Measurements from ENCODE around the gene ZNF639. TPM values are rescaled to one million over a fixed set of nuclear protein-coding genes. Genes with fewer than 3 reads are reported as not detected.

ZNF639 gene
- total RNA-seq, 4 donors from 2014 or later: 60.6 to 97.8 (median 63.4) TPM

DNA sequence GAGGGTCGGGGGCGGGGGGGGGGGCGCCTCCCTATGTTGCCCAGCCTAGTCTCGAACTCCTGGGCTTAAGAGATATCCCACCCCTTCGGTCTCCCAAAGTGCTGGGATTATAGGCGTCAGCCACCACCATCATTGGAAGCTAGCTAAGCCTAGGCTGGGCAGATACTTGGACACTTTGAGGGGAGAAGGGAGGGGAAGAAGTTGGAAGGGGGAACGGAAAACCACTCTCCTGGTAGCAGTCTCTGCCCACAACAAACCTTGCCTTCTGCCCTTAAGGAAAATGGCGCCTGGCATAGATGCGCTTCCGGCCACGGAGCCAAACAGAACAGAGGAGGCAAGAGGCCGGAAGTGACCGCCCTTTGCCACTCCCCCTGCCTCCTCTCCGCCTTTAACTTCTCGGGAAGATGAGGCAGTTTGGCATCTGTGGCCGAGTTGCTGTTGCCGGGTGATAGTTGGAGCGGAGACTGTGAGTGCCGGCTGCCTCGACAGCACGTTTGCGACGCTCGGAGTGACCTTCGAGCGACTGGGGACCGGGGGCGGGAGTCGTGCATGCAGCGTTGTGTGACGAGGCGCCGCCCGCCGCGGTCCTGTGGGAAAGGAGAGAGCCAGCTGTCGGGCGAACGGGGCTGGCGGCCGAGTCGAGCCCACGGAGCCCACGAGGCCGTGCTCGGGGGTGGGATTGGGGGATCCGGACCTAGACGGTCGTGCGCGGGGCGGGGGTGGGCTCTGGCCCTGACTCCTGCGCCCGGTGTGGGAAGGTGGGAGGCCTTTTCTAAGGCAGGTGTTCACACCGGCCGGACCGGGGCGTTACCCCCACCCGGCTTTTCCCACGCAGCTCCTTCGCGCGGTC is 24.7 kb downstream of the ZNF639 start, which contains the start of gene MFN1:
Gene MFN1 (plus strand): TSS at position 365 of the 850 bp plus-strand sequence. CDS start 1,143 bp downstream, outside the sequence.
- H3K9me3 ChIP-seq: no peaks in the 10 kb centered on the region
- H3K27ac ChIP-seq: peak within 1 kb of the TSS; percentile 76 to 92 (median 89)
- WGBS, 2 donors (ENCODE audit: low coverage in 1 of 2): 0 to 3% methylated on average over 7 to 11 of the region's 63 CpGs
- peaks cover 2 to 27% (median 3%) of the 10 kb centered on the region in 3 donors for H3K4me1 ChIP-seq
- peaks cover 0 to 32% of the 10 kb centered on the region in 2 donors for H3K36me3 ChIP-seq
- TF ChIP-seq POLR2A (IDR thresholded peaks at IDR 0.05): peak; percentile 38 to 48
- TF ChIP-seq POLR2AphosphoS5 (IDR thresholded peaks at IDR 0.05): peak; percentile 71
- no peak for TF ChIP-seq EP300 (IDR thresholded peaks at IDR 0.05)
- peak within 1 kb of the TSS; percentile 59 to 90 for H3K4me3 ChIP-seq
- H3K27me3 ChIP-seq: no peaks in the 10 kb centered on the region
- peak; percentile 99 for ATAC-seq

DNA sequence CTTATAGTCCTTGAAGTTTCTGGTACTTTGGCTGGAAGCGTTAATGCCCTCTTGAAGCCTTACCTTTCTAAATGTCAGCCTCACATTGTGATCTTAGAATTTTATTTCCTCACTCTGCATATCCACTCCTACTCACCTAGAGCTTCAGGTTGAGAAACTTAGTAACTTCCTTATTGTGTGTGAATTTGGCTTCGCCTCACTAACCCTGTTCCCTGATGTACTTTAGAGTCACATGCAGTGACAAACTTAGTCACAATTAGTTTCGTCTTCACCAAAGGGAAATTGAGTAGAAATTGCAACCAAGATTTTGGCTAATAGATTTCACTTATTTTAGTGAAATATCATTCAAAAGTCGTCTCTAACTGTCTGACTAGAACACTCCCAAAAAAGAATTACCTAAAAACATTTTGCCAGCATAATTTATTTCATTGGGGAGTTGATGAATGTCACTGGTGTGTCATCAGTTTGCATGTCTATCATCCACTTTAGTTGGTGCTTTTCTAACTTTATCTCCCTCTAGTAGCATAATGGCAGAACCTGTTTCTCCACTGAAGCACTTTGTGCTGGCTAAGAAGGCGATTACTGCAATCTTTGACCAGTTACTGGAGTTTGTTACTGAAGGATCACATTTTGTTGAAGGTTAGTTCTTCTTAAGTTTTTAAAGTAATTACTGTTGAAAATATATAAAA is 25.6 kb downstream of the ZNF639 start:
- TF ChIP-seq POLR2AphosphoS5 (IDR thresholded peaks at IDR 0.05): no peak
- TF ChIP-seq EP300 (IDR thresholded peaks at IDR 0.05): no peak
- TF ChIP-seq, protein P1, sequence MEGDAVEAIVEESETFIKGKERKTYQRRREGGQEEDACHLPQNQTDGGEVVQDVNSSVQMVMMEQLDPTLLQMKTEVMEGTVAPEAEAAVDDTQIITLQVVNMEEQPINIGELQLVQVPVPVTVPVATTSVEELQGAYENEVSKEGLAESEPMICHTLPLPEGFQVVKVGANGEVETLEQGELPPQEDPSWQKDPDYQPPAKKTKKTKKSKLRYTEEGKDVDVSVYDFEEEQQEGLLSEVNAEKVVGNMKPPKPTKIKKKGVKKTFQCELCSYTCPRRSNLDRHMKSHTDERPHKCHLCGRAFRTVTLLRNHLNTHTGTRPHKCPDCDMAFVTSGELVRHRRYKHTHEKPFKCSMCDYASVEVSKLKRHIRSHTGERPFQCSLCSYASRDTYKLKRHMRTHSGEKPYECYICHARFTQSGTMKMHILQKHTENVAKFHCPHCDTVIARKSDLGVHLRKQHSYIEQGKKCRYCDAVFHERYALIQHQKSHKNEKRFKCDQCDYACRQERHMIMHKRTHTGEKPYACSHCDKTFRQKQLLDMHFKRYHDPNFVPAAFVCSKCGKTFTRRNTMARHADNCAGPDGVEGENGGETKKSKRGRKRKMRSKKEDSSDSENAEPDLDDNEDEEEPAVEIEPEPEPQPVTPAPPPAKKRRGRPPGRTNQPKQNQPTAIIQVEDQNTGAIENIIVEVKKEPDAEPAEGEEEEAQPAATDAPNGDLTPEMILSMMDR (IDR thresholded peaks at IDR 0.05): no peak
- TF ChIP-seq POLR2A (IDR thresholded peaks at IDR 0.05): no peak
- Histone ChIP-seq H3K9me3 (no peaks in the 10 kb centered on the region), H3K4me1 (peaks cover 2 to 27% (median 3%) of the 10 kb centered on the region in 3 donors), H3K4me3 (peak overlapping the region; percentile 59 to 90), H3K27ac (peak overlapping the region in 2 of 4 donors; percentile 86 to 92), H3K27me3 (no peaks in the 10 kb centered on the region), H3K36me3 (peaks cover 0 to 41% of the 10 kb centered on the region in 2 donors)
- 26 to 40% methylated on average over 4 to 5 of the region's 5 CpGs for WGBS, 2 donors (ENCODE audit: low coverage in 1 of 2)
- ATAC-seq: no peak

DNA sequence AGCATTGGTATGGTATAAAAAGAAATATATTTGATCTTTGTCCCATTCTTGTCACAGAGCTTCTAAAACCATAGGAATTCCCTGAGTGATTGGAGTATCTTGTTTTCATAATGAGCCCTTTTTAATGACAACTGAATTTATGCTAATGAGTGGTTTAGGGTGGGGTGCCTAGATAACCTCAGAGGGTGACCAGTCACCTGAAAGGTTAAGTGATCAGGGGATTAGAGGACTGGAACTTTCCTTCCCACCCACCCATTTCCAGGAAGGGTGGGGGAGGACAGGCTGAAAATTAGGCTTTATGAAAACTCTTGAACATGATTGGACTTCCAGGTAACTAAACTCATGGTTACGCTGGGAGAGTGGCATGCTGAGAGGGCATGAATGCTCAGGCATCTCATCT is 33.2 kb downstream of the ZNF639 start:
- no peak for ATAC-seq
- H3K9me3 ChIP-seq: no peaks in the 10 kb centered on the region
- H3K36me3 ChIP-seq: peaks cover 0 to 100% of the 10 kb centered on the region in 2 donors
- H3K4me1 ChIP-seq: no peaks in the 10 kb centered on the region
- no peak overlapping the region for H3K27ac ChIP-seq
- H3K27me3 ChIP-seq: no peaks in the 10 kb centered on the region
- WGBS, 2 donors (ENCODE audit: low coverage in 1 of 2): 100% methylated on average over 1 of the region's 1 CpG; no CpG with 5 or more reads in 1 of the 2 donors
- H3K4me3 ChIP-seq: no peak overlapping the region
- TF ChIP-seq EP300 (IDR thresholded peaks at IDR 0.05) (no peak), POLR2A (IDR thresholded peaks at IDR 0.05) (no peak), POLR2AphosphoS5 (IDR thresholded peaks at IDR 0.05) (no peak)
- TF ChIP-seq, protein P1 (IDR thresholded peaks at IDR 0.05): no peak

DNA sequence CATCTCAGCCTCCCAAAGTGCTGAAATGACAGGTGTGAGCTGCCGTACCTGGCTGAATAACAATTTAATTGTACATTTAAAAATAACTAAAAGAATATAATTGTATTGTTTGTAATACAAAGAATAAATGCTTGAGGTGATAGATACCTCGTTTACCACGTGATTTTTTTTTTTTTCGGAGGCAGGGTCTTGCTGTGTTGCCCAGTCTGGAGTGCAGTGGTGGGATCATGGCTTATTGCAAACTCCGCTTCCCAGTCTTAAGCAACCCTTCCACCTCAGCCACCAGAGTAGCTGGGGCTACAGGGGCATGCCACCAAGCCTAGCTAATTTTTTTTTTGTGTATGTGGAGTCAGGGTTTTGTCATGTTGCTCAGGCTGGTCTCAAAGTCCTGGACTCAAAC is 40.5 kb downstream of the ZNF639 start:
- Histone ChIP-seq H3K4me3 (no peak overlapping the region), H3K27me3 (no peaks in the 10 kb centered on the region), H3K9me3 (no peaks in the 10 kb centered on the region), H3K36me3 (peaks cover 0 to 100% of the 10 kb centered on the region in 2 donors), H3K27ac (no peak overlapping the region), H3K4me1 (no peaks in the 10 kb centered on the region)
- WGBS, 2 donors (ENCODE audit: low coverage in 1 of 2): 87 to 90% methylated on average over 5 of the region's 5 CpGs
- ATAC-seq: no peak
- TF ChIP-seq EP300 (IDR thresholded peaks at IDR 0.05): no peak
- TF ChIP-seq, protein P1 (IDR thresholded peaks at IDR 0.05): no peak
- no peak for TF ChIP-seq POLR2A (IDR thresholded peaks at IDR 0.05)
- no peak for TF ChIP-seq POLR2AphosphoS5 (IDR thresholded peaks at IDR 0.05)

DNA sequence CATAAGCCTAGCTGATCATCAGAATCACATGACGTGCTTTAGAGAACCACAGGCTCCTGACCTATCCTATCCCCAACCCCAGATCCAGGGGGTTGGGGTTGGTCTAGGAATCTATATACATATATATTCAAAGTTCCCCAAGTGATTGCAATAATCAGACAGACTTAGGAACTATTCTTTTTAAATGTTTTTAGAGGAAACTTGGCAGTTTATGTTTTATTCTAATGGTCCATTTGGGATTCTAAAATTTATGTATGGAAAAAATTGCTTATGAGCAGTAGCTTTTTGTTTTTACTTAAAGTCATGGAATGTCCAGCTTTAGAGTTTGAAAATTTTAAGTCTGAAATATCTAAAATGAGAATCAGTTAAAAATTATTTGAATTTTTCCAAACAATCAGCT is 46.8 kb downstream of the ZNF639 start:
- ATAC-seq: no peak
- Histone ChIP-seq H3K27ac (no peak overlapping the region), H3K4me3 (no peak overlapping the region), H3K9me3 (no peaks in the 10 kb centered on the region), H3K27me3 (no peaks in the 10 kb centered on the region), H3K4me1 (no peaks in the 10 kb centered on the region), H3K36me3 (peaks cover 0 to 74% of the 10 kb centered on the region in 2 donors)
- 85% methylated on average over 1 of the region's 1 CpG; no CpG with 5 or more reads in 1 of the 2 donors for WGBS, 2 donors (ENCODE audit: low coverage in 1 of 2)
- TF ChIP-seq POLR2A (IDR thresholded peaks at IDR 0.05): no peak
- TF ChIP-seq, protein P1 (IDR thresholded peaks at IDR 0.05): no peak
- no peak for TF ChIP-seq EP300 (IDR thresholded peaks at IDR 0.05)
- TF ChIP-seq POLR2AphosphoS5 (IDR thresholded peaks at IDR 0.05): no peak
